HUES64 (cell line): Measurements from ENCODE around the gene MPP4.
A peak's percentile ranks its signal among the peaks of the same experiment; 100 is the strongest.

ENCODE experiments used
- H3K27ac ChIP-seq: 2 replicates; pipeline ENCODE4 v1.7.0; 2013; ENCODE audit warnings: low read depth, low read length, inconsistent platforms
- H3K27me3 ChIP-seq: 2 replicates; pipeline ENCODE4 v1.6.1; 2013; ENCODE audit warnings: mild to moderate bottlenecking, low read length; ENCODE audit not compliant: insufficient read depth
- H3K36me3 ChIP-seq: 2 replicates; pipeline ENCODE4 v1.6.1; 2013; ENCODE audit warnings: mild to moderate bottlenecking, low read length; ENCODE audit not compliant: insufficient read depth
- H3K4me1 ChIP-seq: 2 replicates; pipeline ENCODE4 v1.6.1; 2013; ENCODE audit warnings: mild to moderate bottlenecking, low read length, moderate library complexity; ENCODE audit not compliant: insufficient read depth
- H3K4me3 ChIP-seq: 2 replicates; pipeline ENCODE4 v1.5.1; 2013; ENCODE audit warnings: mild to moderate bottlenecking, low read length, moderate library complexity
- H3K9ac ChIP-seq: 2 replicates; pipeline ENCODE4 v1.6.1; 2013; ENCODE audit warnings: mild to moderate bottlenecking, low read depth, low read length
- H3K9me3 ChIP-seq: 2 replicates; pipeline ENCODE4 v1.6.1; 2013; ENCODE audit warnings: low read depth, low read length; ENCODE audit not compliant: insufficient read depth
- WGBS: fragments of 150-250, 120-280 bp; methylation state at CpG from one replicate; pipeline ENCODE4 v1.1.7; 2013; ENCODE audit warnings: missing lambda C conversion rate; 5-methylcytosine and 5-hydroxymethylcytosine counted together

The MPP4 gene

DNA sequence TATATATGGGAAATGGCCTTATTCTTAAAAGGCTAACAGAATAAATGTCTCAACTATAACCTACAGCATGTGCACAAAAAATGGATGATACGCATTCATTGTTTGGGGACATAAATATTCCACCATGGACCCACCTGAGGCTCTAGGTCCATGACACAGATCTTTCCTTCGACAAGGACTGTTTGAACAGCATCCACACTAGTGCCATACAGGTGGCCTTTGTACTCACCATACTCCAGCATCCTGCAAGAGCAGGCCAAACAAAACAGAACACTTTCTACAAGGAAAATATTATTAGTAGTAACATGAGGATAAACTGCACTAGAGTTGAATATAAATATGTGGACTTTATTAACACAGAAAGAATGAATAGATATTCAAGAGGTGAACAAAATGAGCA lies 49.0 kb downstream of the MPP4 start:
- no peaks in the 10 kb centered on the region; the same call in 1 of the 2 replicates for H3K27me3 ChIP-seq
- H3K36me3 ChIP-seq, result no peaks in the 10 kb centered on the region
- no peak overlapping the region for H3K4me3 ChIP-seq
- no peak overlapping the region for H3K9ac ChIP-seq
- H3K27ac ChIP-seq, result no peak overlapping the region
- no peaks in the 10 kb centered on the region for H3K9me3 ChIP-seq
- H3K4me1 ChIP-seq, result 0 out of 2 replicates have a peak, but pooled peaks cover under 1% of the 10 kb centered on the region
- 90% methylated on average over 2 of the region's 2 CpGs for WGBS

DNA sequence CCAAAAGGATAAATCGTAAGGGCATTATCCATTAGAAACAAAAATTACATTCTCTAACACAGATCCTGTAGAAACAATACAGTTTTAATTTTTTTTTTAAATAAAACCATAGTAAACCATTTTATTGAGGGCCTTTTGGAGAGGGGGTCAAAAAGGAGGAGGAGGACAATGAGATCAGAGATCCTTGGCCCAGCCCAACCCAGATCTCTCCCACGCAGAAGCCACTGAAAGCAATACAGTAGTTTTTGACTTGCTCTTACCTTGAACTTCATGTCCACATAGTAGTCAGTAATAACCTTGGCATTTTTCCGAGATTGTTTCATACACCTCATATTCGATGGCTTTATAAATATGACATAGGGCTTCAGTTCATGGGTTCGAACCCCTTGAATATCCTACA lies 51.0 kb downstream of the MPP4 start:
- WGBS, result 86% methylated on average over 3 of the region's 5 CpGs

GRCh38 chr2:201644001-201644400 lies 54.4 kb downstream of the MPP4 start:
- Histone ChIP-seq H3K27ac (no peak overlapping the region), H3K9me3 (no peaks in the 10 kb centered on the region), H3K4me1 (peaks cover 16% of the 10 kb centered on the region), H3K27me3 (no peaks in the 10 kb centered on the region), H3K9ac (no peak overlapping the region; the same call in 1 of the 2 replicates), H3K36me3 (peaks cover 3% of the 10 kb centered on the region; the same call in 1 of the 2 replicates), H3K4me3 (peak overlapping the region; percentile 87)
- WGBS, result 69% methylated on average over 8 of the region's 8 CpGs

More for the DNA sequence above, 51.0 kb downstream of the MPP4 start:
- Histone ChIP-seq H3K9me3 (no peaks in the 10 kb centered on the region), H3K4me1 (peaks cover 11% of the 10 kb centered on the region), H3K27me3 (no peaks in the 10 kb centered on the region; the same call in 1 of the 2 replicates), H3K9ac (no peak overlapping the region), H3K4me3 (no peak overlapping the region), H3K36me3 (no peaks in the 10 kb centered on the region), H3K27ac (no peak overlapping the region)

- Histone ChIP-seq H3K9ac (peak within 1 kb of the TSS; percentile 87), H3K36me3 (peaks cover 9% of the 10 kb centered on the region), H3K9me3 (no peaks in the 10 kb centered on the region), H3K27ac (peak within 1 kb of the TSS; percentile 86), H3K27me3 (no peaks in the 10 kb centered on the region), H3K4me3 (peak within 1 kb of the TSS; percentile 87), H3K4me1 (peaks cover 16% of the 10 kb centered on the region)
- WGBS, result 2% methylated on average over 39 of the region's 41 CpGs
These were observed 55.1 kb downstream of the MPP4 start, which contains the start of gene TMEM237 for GRCh38 chr2:201643216-201643890. TSS of gene TMEM237 (minus strand) at chr2:201643503. CDS start at chr2:201643400, 103 bp downstream.

GRCh38 chr2:201642579-201643215 lies 55.7 kb downstream of the MPP4 start:
- H3K9me3 ChIP-seq, result no peaks in the 10 kb centered on the region
- H3K36me3 ChIP-seq, result peaks cover 16% of the 10 kb centered on the region
- under 1% methylated on average over 56 of the region's 56 CpGs for WGBS
- peak overlapping the region; percentile 87 for H3K4me3 ChIP-seq
- peak overlapping the region; percentile 87 for H3K9ac ChIP-seq
- H3K27ac ChIP-seq, result peak overlapping the region; percentile 86
- H3K27me3 ChIP-seq, result no peaks in the 10 kb centered on the region
- H3K4me1 ChIP-seq, result peaks cover 16% of the 10 kb centered on the region

- no peaks in the 10 kb centered on the region for H3K27me3 ChIP-seq
- peak overlapping the region; percentile 87 for H3K4me3 ChIP-seq
- peak overlapping the region; percentile 87 for H3K9ac ChIP-seq
- H3K4me1 ChIP-seq, result peaks cover 16% of the 10 kb centered on the region
- WGBS, result 0% methylated on average over 16 of the region's 16 CpGs
- peak overlapping the region; percentile 86 for H3K27ac ChIP-seq
- peaks cover 20% of the 10 kb centered on the region for H3K36me3 ChIP-seq
- H3K9me3 ChIP-seq, result no peaks in the 10 kb centered on the region
These were observed 56.3 kb downstream of the MPP4 start for GRCh38 chr2:201642086-201642578.

GRCh38 chr2:201639205-201639604 lies 59.2 kb downstream of the MPP4 start:
- no peak overlapping the region for H3K4me3 ChIP-seq
- H3K36me3 ChIP-seq, result peaks cover 49% of the 10 kb centered on the region
- H3K27ac ChIP-seq, result no peak overlapping the region
- H3K4me1 ChIP-seq, result peaks cover 13% of the 10 kb centered on the region
- WGBS, result 95% methylated on average over 3 of the region's 3 CpGs
- H3K27me3 ChIP-seq, result no peaks in the 10 kb centered on the region
- no peaks in the 10 kb centered on the region for H3K9me3 ChIP-seq
- H3K9ac ChIP-seq, result no peak overlapping the region

DNA sequence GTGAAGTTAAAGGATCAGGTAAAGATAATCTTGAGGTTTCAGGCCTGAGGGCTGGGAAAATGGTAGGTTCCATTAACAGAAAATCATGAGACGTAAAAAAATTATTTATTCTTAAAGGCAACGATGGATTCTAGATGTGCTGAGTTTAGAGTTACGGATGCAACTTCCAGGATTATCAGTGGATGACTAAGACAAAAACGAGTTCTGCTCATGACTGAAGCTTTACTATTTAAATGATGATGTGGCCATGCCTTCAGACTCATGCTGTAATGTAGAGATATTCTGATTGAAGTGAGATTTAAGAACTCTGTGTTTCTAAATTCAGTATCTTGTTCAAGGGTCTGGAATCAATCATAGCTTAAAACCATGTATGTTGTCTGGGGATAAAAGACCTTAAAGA lies 60.1 kb downstream of the MPP4 start:
- 72% methylated on average over 4 of the region's 4 CpGs for WGBS
- no peaks in the 10 kb centered on the region for H3K9me3 ChIP-seq
- H3K4me3 ChIP-seq, result no peak overlapping the region
- H3K4me1 ChIP-seq, result 0 out of 2 replicates have a peak, but pooled peaks cover 5% of the 10 kb centered on the region
- no peak overlapping the region for H3K27ac ChIP-seq
- H3K9ac ChIP-seq, result no peak overlapping the region
- H3K27me3 ChIP-seq, result no peaks in the 10 kb centered on the region
- H3K36me3 ChIP-seq, result peaks cover 58% of the 10 kb centered on the region

- H3K4me3 ChIP-seq, result no peak overlapping the region
- no peak overlapping the region for H3K9ac ChIP-seq
- 96% methylated on average over 4 of the region's 4 CpGs for WGBS
- H3K36me3 ChIP-seq, result peaks cover 98% of the 10 kb centered on the region
- no peaks in the 10 kb centered on the region for H3K9me3 ChIP-seq
- no peak overlapping the region for H3K27ac ChIP-seq
- no peaks in the 10 kb centered on the region for H3K4me1 ChIP-seq
- no peaks in the 10 kb centered on the region for H3K27me3 ChIP-seq
These were observed 64.7 kb downstream of the MPP4 start for GRCh38 chr2:201633661-201634249.

DNA sequence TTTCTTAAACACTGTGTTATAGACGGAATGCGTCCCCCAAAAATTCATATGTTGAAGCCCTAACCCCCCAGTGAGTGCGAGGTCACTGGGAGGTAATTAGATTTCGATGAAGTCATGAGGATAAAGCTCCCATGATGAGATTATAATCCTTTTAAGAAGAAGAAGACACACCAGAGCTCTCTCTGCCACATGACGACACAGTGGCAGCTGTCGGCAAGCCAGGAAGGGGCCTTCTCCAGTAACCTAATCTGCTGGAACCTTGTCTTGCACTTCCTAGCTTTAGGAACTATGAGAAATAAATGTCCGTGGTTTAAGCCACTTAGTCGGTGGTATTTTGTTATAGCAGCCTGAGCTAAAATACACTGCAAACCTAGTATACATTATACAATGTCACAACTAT lies 67.4 kb downstream of the MPP4 start:
- 93% methylated on average over 8 of the region's 8 CpGs for WGBS
- Histone ChIP-seq H3K27me3 (no peaks in the 10 kb centered on the region), H3K9me3 (no peaks in the 10 kb centered on the region), H3K27ac (no peak overlapping the region), H3K36me3 (peaks cover 100% of the 10 kb centered on the region), H3K4me1 (no peaks in the 10 kb centered on the region), H3K9ac (no peak overlapping the region), H3K4me3 (no peak overlapping the region)

DNA sequence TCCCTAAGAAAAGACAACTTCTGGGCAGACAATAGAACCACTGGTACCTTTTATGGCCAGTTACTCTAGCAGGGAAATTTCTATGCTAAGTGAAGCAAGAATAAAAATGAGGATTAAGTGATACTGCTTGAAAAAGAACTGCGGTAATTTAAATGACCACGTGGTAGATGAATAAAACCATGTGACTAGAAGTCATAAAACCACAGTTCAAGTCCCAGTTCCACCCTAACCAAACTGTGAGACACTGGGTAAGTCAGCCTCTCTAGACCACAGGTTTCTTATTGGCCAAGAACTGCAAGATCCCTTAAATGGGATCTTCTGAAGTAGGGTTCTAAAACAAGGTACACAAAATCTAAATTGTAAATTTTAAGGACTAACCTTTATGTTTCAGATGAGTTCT lies 67.9 kb downstream of the MPP4 start:
- Histone ChIP-seq H3K27me3 (no peaks in the 10 kb centered on the region), H3K4me3 (no peak overlapping the region), H3K9me3 (no peaks in the 10 kb centered on the region), H3K9ac (no peak overlapping the region), H3K36me3 (peaks cover 100% of the 10 kb centered on the region), H3K4me1 (no peaks in the 10 kb centered on the region), H3K27ac (no peak overlapping the region)
- WGBS, result 88% methylated on average over 2 of the region's 2 CpGs
